Mesenchymal stem cell (in vitro differentiated cells and primary cell): ENCODE results near the gene ANTXR2.

ENCODE experiments used
- DNase-seq: peaks from one replicate; pipeline ENCODE4 v3.0.0-alpha.2; 2013
- H2AFZ ChIP-seq: one replicate; pipeline ENCODE4 v1.6.1; 2013; ENCODE audit warnings: low read depth, mild to moderate bottlenecking, control low read depth, inconsistent platforms, low read length, moderate library complexity
- H2AK5ac ChIP-seq: 2 replicates; pipeline ENCODE4 v1.6.1; 2013; ENCODE audit warnings: low read length, moderate library complexity, mild to moderate bottlenecking, inconsistent platforms; ENCODE audit not compliant: severe bottlenecking
- H2BK120ac ChIP-seq: one replicate; pipeline ENCODE4 v1.6.1; 2013; ENCODE audit warnings: low read depth, mild to moderate bottlenecking, inconsistent platforms, low read length, moderate library complexity
- H2BK12ac ChIP-seq, 2 experiments: one replicate each; pipeline ENCODE4 v1.6.1; 2013; ENCODE audit warnings: inconsistent platforms in 2 of 2, low read length in 2 of 2, mild to moderate bottlenecking in 2 of 2, moderate library complexity in 2 of 2, control low read depth in 1 of 2
- H2BK15ac ChIP-seq: one replicate; pipeline ENCODE4 v1.6.1; 2013; ENCODE audit warnings: mild to moderate bottlenecking, low read depth, inconsistent platforms; ENCODE audit not compliant: poor library complexity, severe bottlenecking
- H2BK5ac ChIP-seq: 2 replicates; pipeline ENCODE4 v1.6.1; 2013; ENCODE audit warnings: low read depth, mild to moderate bottlenecking, low read length, control low read depth, inconsistent platforms; ENCODE audit not compliant: poor library complexity, severe bottlenecking
- H3K14ac ChIP-seq, 2 experiments: one replicate each; pipeline ENCODE4 v1.6.1; 2013; ENCODE audit warnings: inconsistent platforms in 2 of 2, low read length in 2 of 2, control low read depth in 1 of 2, mild to moderate bottlenecking in 1 of 2, moderate library complexity in 1 of 2
- H3K18ac ChIP-seq, 2 experiments: one replicate each; pipeline ENCODE4 v1.6.1; 2013; ENCODE audit warnings: inconsistent platforms in 2 of 2, low read length in 2 of 2, control low read depth in 1 of 2, low read depth in 1 of 2, mild to moderate bottlenecking in 1 of 2
- H3K23ac ChIP-seq, 2 experiments: one replicate each; pipeline ENCODE4 v1.6.1; 2013; ENCODE audit warnings: inconsistent platforms in 2 of 2, low read length in 2 of 2, mild to moderate bottlenecking in 2 of 2, moderate library complexity in 2 of 2, control low read depth in 1 of 2
- H3K27ac ChIP-seq: 2 replicates; pipeline ENCODE4 v1.5.1; 2013; ENCODE audit warnings: mild to moderate bottlenecking, moderate library complexity, low read length, control low read depth, inconsistent platforms; ENCODE audit not compliant: poor library complexity, severe bottlenecking
- H3K27me3 ChIP-seq, 2 experiments: 2 replicates each; pipeline versions ENCODE4 v1.6.1 to v1.7.0; 2013; ENCODE audit warnings: low read length in 2 of 2, mild to moderate bottlenecking in 2 of 2, moderate library complexity in 2 of 2, control low read depth in 1 of 2, inconsistent platforms in 1 of 2; ENCODE audit not compliant: control insufficient read depth in 1 of 2, insufficient read depth in 1 of 2
- H3K36me3 ChIP-seq, 2 experiments: 2 replicates each; pipeline versions ENCODE4 v1.6.1 to v1.7.0; 2013; ENCODE audit warnings: low read length in 2 of 2, control low read depth in 1 of 2, inconsistent platforms in 1 of 2, low read depth in 1 of 2, mild to moderate bottlenecking in 1 of 2; ENCODE audit not compliant: insufficient read depth in 2 of 2, control insufficient read depth in 1 of 2
- H3K4ac ChIP-seq, 2 experiments: one replicate each; pipeline ENCODE4 v1.6.1; 2013; ENCODE audit warnings: inconsistent platforms in 2 of 2, low read length in 2 of 2, mild to moderate bottlenecking in 2 of 2, moderate library complexity in 2 of 2, control low read depth in 1 of 2, low read depth in 1 of 2
- H3K4me1 ChIP-seq: 2 replicates; pipeline ENCODE4 v1.6.1; 2013; ENCODE audit warnings: low read depth, low read length, control low read depth; ENCODE audit not compliant: control insufficient read depth, insufficient read depth
- H3K4me2 ChIP-seq: 2 replicates; pipeline ENCODE4 v1.6.1; 2013; ENCODE audit warnings: low read length, mild to moderate bottlenecking, inconsistent platforms; ENCODE audit not compliant: poor library complexity, severe bottlenecking
- H3K4me3 ChIP-seq, 2 experiments: 2 replicates each; pipeline versions ENCODE4 v1.5.1 to v1.7.0; 2013; ENCODE audit warnings: low read length in 2 of 2, mild to moderate bottlenecking in 2 of 2, control low read depth in 1 of 2, low read depth in 1 of 2; ENCODE audit not compliant: insufficient read depth in 1 of 2
- H3K79me1 ChIP-seq: replicated peaks from 2 replicates; pipeline ENCODE4 v1.6.1; 2013; ENCODE audit warnings: mild to moderate bottlenecking, control low read depth, low read length, inconsistent platforms; ENCODE audit not compliant: poor library complexity, severe bottlenecking
- H3K9ac ChIP-seq: 2 replicates; pipeline ENCODE4 v1.7.0; 2013; ENCODE audit warnings: mild to moderate bottlenecking, low read length, moderate library complexity
- H3K9me3 ChIP-seq: 2 replicates; pipeline ENCODE4 v1.7.0; 2013; ENCODE audit warnings: mild to moderate bottlenecking, low read length; ENCODE audit not compliant: control insufficient read depth
- H4K8ac ChIP-seq: one replicate; pipeline ENCODE4 v1.6.1; 2013; ENCODE audit warnings: inconsistent platforms, mild to moderate bottlenecking, low read length, moderate library complexity
- H4K91ac ChIP-seq: one replicate; pipeline ENCODE4 v1.6.1; 2013; ENCODE audit warnings: mild to moderate bottlenecking, low read length, inconsistent platforms
- WGBS: methylation state at CpG from one replicate; pipeline ENCODE4 v1.1.7; 2013; ENCODE audit warnings: mixed read lengths; 5-methylcytosine and 5-hydroxymethylcytosine counted together

Gene ANTXR2

DNA sequence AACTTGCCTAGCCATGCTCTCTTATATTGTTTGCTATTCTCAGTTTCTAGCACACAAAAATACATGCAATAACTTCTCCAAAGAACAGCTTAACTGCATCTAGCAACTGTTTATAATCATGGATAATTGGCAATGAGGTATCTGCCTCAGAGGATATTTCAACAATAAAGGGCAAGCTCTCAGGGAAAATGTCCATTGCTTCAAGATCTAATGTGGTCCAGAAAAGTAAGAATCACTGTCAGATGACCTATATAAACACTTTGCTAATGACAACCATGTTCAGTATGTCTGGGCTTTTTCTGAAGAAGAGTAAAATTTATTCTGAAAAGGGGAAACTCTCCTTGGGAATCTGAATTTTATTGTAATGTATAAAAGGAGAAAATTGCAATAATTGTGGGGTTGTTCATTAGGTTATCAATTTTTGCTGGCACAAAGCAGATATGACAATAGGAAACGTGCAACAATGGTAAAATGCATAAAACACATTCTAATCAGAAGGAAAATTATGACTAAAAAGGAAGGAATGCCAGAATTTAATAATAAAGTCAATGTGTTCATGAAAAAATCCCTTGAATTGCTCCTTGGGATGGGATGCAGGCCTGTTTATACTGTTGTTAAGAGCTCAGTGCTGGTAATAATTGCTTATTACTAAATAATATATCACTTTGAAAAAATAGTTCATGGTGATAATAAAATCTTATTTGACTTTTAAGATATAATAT lies 90.3 kb downstream of the ANTXR2 start:
- Histone ChIP-seq H2AFZ (no peak overlapping the region), H3K9me3 (no peaks in the 10 kb centered on the region), H3K4ac (no peak overlapping the region), H3K27ac (no peak overlapping the region), H3K9ac (no peak overlapping the region), H3K18ac (no peak overlapping the region), H4K8ac (no peak overlapping the region), H2AK5ac (no peak overlapping the region), H3K4me3 (no peak overlapping the region), H3K79me1 (peaks cover 18% of the 10 kb centered on the region), H4K91ac (no peak overlapping the region), H2BK15ac (no peak overlapping the region), H3K14ac (no peak overlapping the region), H2BK5ac (no peak overlapping the region), H3K36me3 (peaks cover 0 to 81% of the 10 kb centered on the region in 2 experiments), H2BK120ac (no peak overlapping the region), H3K23ac (no peak overlapping the region), H3K27me3 (no peaks in the 10 kb centered on the region), H3K4me2 (no peak overlapping the region), H2BK12ac (no peak overlapping the region), H3K4me1 (no peaks in the 10 kb centered on the region)
- no CpG with 5 or more reads among the region's 1 CpG for WGBS
- DNase-seq = no peak

DNA sequence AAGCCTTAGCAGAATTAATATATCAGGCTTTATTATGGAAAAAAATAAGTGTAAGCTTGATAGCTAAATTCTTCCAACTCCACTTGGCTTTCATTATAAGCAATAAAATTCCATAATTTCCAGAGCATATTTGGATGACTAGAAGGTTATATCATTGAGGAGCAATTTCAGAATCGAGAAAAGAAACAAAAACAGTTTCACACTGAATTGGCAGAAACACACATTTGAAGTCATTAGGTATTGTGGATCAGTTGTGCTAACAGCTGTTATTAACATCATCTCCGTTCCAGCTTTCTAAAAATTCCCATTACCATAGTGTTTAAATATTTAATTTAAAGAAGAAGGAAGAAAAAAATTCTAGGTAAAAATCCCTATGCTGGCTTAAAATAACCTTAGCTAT lies 92.6 kb downstream of the ANTXR2 start:
- no peak overlapping the region for H2AFZ ChIP-seq
- no peak overlapping the region for H4K8ac ChIP-seq
- no peak overlapping the region for H3K4ac ChIP-seq
- DNase-seq = no peak
- no peaks in the 10 kb centered on the region for H3K9me3 ChIP-seq
- H3K18ac ChIP-seq = no peak overlapping the region
- H3K27me3 ChIP-seq = no peaks in the 10 kb centered on the region
- no peak overlapping the region for H3K23ac ChIP-seq
- no peak overlapping the region for H2BK5ac ChIP-seq
- no peak overlapping the region for H2BK15ac ChIP-seq
- no peak overlapping the region for H2BK120ac ChIP-seq
- H3K14ac ChIP-seq = no peak overlapping the region
- no peak overlapping the region for H4K91ac ChIP-seq
- H2BK12ac ChIP-seq = no peak overlapping the region
- no peak overlapping the region for H3K27ac ChIP-seq
- no peak overlapping the region for H3K9ac ChIP-seq
- peaks cover 10% of the 10 kb centered on the region for H3K79me1 ChIP-seq
- H3K4me1 ChIP-seq = no peaks in the 10 kb centered on the region
- H2AK5ac ChIP-seq = no peak overlapping the region
- H3K4me2 ChIP-seq = no peak overlapping the region
- WGBS = no CpG with 5 or more reads among the region's 2 CpGs
- no peak overlapping the region for H3K4me3 ChIP-seq
- peaks cover 5 to 96% of the 10 kb centered on the region in 2 experiments for H3K36me3 ChIP-seq

DNA sequence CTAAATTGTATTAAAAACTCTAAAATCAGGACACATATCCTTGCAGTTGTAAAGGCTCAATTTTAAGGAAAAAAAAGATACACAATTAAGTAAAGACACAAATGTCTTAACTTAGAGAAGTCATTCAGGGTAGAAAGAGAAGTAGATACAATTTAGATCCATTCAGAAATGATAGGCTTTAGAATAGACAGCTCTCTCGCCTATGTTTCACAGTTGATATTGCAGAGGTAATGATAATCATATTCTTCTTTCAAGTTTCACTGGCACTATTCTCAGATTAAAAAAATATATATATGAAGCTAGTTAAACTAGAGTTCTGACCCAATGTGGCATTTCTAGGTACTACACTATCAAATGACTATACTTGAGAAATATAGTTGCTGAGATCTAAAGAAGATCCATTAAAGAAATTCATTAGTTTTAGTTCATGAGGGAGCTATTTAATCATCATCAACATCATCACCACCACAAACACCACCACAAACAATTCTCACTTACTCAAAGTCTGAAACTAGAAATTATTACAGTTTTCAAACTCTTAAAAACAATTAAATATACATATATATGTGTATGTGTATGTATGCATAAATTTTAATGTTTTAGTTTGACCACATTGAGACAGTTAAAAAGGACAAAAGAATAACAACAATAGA lies 93.1 kb downstream of the ANTXR2 start:
- Histone ChIP-seq H3K27ac (no peak overlapping the region), H3K9ac (no peak overlapping the region), H2BK120ac (no peak overlapping the region), H3K18ac (no peak overlapping the region), H3K9me3 (no peaks in the 10 kb centered on the region), H2AK5ac (no peak overlapping the region), H4K91ac (no peak overlapping the region), H2AFZ (no peak overlapping the region), H3K4me2 (no peak overlapping the region), H3K36me3 (peaks cover 5 to 97% of the 10 kb centered on the region in 2 experiments), H3K4ac (no peak overlapping the region), H3K4me1 (no peaks in the 10 kb centered on the region), H4K8ac (no peak overlapping the region), H2BK5ac (no peak overlapping the region), H3K27me3 (no peaks in the 10 kb centered on the region), H2BK15ac (no peak overlapping the region), H2BK12ac (no peak overlapping the region), H3K14ac (no peak overlapping the region), H3K4me3 (no peak overlapping the region), H3K23ac (no peak overlapping the region), H3K79me1 (peaks cover 8% of the 10 kb centered on the region)
- WGBS = no CpG with 5 or more reads among the region's 1 CpG
- no peak for DNase-seq

DNA sequence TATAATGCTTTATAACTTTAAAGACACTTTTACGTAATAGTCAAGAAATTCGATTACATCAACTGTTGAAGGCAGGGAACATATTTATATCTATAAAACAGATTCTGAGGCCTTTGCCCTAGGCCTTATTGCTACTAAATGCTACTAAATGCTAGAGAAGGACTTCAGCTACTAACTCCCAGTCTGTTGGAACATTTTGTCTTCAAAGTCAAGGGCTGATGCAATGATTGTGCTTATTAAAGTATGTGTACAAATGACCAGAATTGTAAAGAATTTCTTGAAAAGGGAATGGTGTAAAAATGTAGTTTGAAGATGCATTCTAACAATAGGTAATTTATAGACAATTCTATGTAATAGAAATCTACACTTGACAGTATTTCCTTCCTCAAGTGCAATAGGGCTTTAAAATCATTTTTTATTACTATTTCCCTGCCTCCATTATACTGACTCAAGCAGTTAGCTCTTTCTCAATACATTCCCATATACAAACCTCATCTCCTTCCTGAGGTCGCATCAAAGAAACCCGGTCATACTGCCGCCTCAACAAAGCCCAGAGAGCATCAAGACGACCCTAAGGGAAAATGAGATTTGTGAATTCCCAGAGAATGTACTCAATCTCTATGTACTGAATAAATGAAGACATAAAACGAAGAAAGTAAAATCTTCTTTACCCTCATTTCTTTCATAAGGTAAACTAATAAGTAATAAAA lies 95.7 kb downstream of the ANTXR2 start:
- Histone ChIP-seq H3K23ac (no peak overlapping the region), H3K9me3 (no peaks in the 10 kb centered on the region), H3K27me3 (no peaks in the 10 kb centered on the region), H2BK120ac (no peak overlapping the region), H3K36me3 (peaks cover 5 to 93% of the 10 kb centered on the region in 2 experiments), H2AFZ (no peak overlapping the region), H2BK12ac (no peak overlapping the region), H3K4ac (no peak overlapping the region), H3K4me3 (no peak overlapping the region), H2BK5ac (no peak overlapping the region), H2AK5ac (no peak overlapping the region), H3K18ac (no peak overlapping the region), H3K9ac (no peak overlapping the region), H2BK15ac (no peak overlapping the region), H3K4me2 (no peak overlapping the region), H3K4me1 (no peaks in the 10 kb centered on the region), H3K14ac (no peak overlapping the region), H4K91ac (no peak overlapping the region), H3K79me1 (peaks cover 4% of the 10 kb centered on the region), H4K8ac (no peak overlapping the region), H3K27ac (no peak overlapping the region)
- whole genome bisulfite sequencing = 100% methylated on average over 1 of the region's 7 CpGs
- peak; percentile 11 for DNase-seq
